ENCODE data around the gene PPIF. TPM values are rescaled to one million over a fixed set of nuclear protein-coding genes. Genes with fewer than 3 reads are reported as not detected.

PPIF gene
- total RNA-seq, 1 donor from 2014 or later, result 27.1 TPM

GRCh38 chr10:79383974-79384606, 36.8 kb downstream of the PPIF start:
- Histone ChIP-seq H3K79me2 (ENCODE audit: low read depth) (no peaks in the 10 kb centered on the region), H3K4me3 (no peak overlapping the region), H4K20me1 (ENCODE audit: low read depth) (no peaks in the 10 kb centered on the region), H3K9me3 (ENCODE audit: low read depth) (no peaks in the 10 kb centered on the region), H2AFZ (replicated peaks) (no peak overlapping the region), H3K9ac (no peak overlapping the region), H3K27ac (no peak overlapping the region), H3F3A (ENCODE audit: low read depth) (no peaks in the 10 kb centered on the region), H3K4me2 (no peak overlapping the region), H3K27me3 (no peaks in the 10 kb centered on the region), H3K36me3 (no peaks in the 10 kb centered on the region), H3K4me1 (no peaks in the 10 kb centered on the region)
- Mint-ChIP-seq H3K36me3 (no peaks in the 10 kb centered on the region), H3K27me3 (ENCODE audit: insufficient read depth, low read depth) (peaks cover 4% of the 10 kb centered on the region), H3K4me3 (no peak overlapping the region), H3K9me3 (no peaks in the 10 kb centered on the region), H3K4me1 (peaks cover 13% of the 10 kb centered on the region), H3K27ac (no peak overlapping the region)
- TF ChIP-seq EZH2phosphoT487 (IDR thresholded peaks at IDR 0.05) (no peak), EZH2 (IDR thresholded peaks at IDR 0.05) (no peak)
- TF ChIP-seq, protein P1, sequence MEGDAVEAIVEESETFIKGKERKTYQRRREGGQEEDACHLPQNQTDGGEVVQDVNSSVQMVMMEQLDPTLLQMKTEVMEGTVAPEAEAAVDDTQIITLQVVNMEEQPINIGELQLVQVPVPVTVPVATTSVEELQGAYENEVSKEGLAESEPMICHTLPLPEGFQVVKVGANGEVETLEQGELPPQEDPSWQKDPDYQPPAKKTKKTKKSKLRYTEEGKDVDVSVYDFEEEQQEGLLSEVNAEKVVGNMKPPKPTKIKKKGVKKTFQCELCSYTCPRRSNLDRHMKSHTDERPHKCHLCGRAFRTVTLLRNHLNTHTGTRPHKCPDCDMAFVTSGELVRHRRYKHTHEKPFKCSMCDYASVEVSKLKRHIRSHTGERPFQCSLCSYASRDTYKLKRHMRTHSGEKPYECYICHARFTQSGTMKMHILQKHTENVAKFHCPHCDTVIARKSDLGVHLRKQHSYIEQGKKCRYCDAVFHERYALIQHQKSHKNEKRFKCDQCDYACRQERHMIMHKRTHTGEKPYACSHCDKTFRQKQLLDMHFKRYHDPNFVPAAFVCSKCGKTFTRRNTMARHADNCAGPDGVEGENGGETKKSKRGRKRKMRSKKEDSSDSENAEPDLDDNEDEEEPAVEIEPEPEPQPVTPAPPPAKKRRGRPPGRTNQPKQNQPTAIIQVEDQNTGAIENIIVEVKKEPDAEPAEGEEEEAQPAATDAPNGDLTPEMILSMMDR (IDR thresholded peaks at IDR 0.05), result no peak
- no peak for DNase-seq (ENCODE audit: low spot score)

GRCh38 chr10:79384773-79385391, 37.6 kb downstream of the PPIF start:
- Histone ChIP-seq H2AFZ (replicated peaks) (no peak overlapping the region), H3K79me2 (ENCODE audit: low read depth) (no peaks in the 10 kb centered on the region), H3K27me3 (no peaks in the 10 kb centered on the region), H3K4me2 (no peak overlapping the region), H3K4me3 (no peak overlapping the region), H4K20me1 (ENCODE audit: low read depth) (no peaks in the 10 kb centered on the region), H3K9me3 (ENCODE audit: low read depth) (no peaks in the 10 kb centered on the region), H3K9ac (no peak overlapping the region), H3K4me1 (no peaks in the 10 kb centered on the region), H3K36me3 (no peaks in the 10 kb centered on the region), H3F3A (ENCODE audit: low read depth) (no peaks in the 10 kb centered on the region), H3K27ac (no peak overlapping the region)
- H3K9me3 Mint-ChIP-seq, result no peaks in the 10 kb centered on the region
- no peak overlapping the region for H3K27ac Mint-ChIP-seq
- TF ChIP-seq, protein P1 (IDR thresholded peaks at IDR 0.05), result no peak
- TF ChIP-seq EZH2 (IDR thresholded peaks at IDR 0.05) (no peak), EZH2phosphoT487 (IDR thresholded peaks at IDR 0.05) (no peak)
- H3K27me3 Mint-ChIP-seq (ENCODE audit: insufficient read depth, low read depth), result peaks cover 2% of the 10 kb centered on the region
- peaks cover 13% of the 10 kb centered on the region for H3K4me1 Mint-ChIP-seq
- no peak for DNase-seq (ENCODE audit: low spot score)
- H3K4me3 Mint-ChIP-seq, result no peak overlapping the region
- no peaks in the 10 kb centered on the region for H3K36me3 Mint-ChIP-seq

DNA sequence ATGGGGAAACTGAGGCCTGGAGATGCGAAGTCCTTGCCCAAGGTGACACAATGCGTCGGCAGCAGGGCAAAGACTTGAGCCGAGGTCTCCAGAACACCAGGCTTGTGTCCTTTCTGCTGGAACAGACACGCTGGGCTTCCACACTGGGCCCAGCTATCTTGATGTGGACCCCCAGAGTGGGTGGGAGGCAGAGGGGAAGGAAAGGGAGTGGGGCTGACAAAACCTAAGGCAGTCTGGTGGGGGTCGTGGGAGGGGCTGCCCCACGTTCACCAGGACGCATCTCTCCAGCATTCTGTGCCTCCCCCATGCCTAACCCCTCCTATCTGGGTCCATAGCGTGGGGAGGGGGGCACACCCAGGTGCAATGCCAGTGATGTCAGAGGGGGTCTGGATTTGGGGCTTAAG, 38.1 kb downstream of the PPIF start:
- H3K27ac Mint-ChIP-seq, result no peak overlapping the region

More for the DNA sequence above, 38.1 kb downstream of the PPIF start:
- no peak overlapping the region for H3K4me2 ChIP-seq
- H3K9ac ChIP-seq, result no peak overlapping the region
- Mint-ChIP-seq H3K9me3 (no peaks in the 10 kb centered on the region), H3K4me1 (peaks cover 13% of the 10 kb centered on the region), H3K36me3 (no peaks in the 10 kb centered on the region), H3K27me3 (ENCODE audit: insufficient read depth, low read depth) (peaks cover 2% of the 10 kb centered on the region), H3K4me3 (no peak overlapping the region)
- no peak overlapping the region for H2AFZ ChIP-seq (replicated peaks)
- no peaks in the 10 kb centered on the region for H4K20me1 ChIP-seq (ENCODE audit: low read depth)
- no peaks in the 10 kb centered on the region for H3F3A ChIP-seq (ENCODE audit: low read depth)
- H3K4me1 ChIP-seq, result no peaks in the 10 kb centered on the region
- no peaks in the 10 kb centered on the region for H3K36me3 ChIP-seq
- no peak overlapping the region for H3K27ac ChIP-seq
- no peak overlapping the region for H3K4me3 ChIP-seq
- TF ChIP-seq EZH2phosphoT487 (IDR thresholded peaks at IDR 0.05) (no peak), EZH2 (IDR thresholded peaks at IDR 0.05) (no peak)
- TF ChIP-seq, protein P1 (IDR thresholded peaks at IDR 0.05), result no peak
- DNase-seq (ENCODE audit: low spot score), result no peak
- H3K79me2 ChIP-seq (ENCODE audit: low read depth), result no peaks in the 10 kb centered on the region
- no peaks in the 10 kb centered on the region for H3K27me3 ChIP-seq
- H3K9me3 ChIP-seq (ENCODE audit: low read depth), result no peaks in the 10 kb centered on the region

Measured in neural progenitor cell (in vitro differentiated cells).